GM12892 (cell line): Measurements from ENCODE around the gene DENND1C.
A peak's percentile ranks its signal among the peaks of the same experiment; 100 is the strongest.

Source experiments
- POLR2A ChIP-seq: IDR thresholded peaks from 2 replicates; pipeline ENCODE4 v1.6.1; 2011; ENCODE audit warnings: low read depth, low read length, control low read depth
- POLR2AphosphoS5 ChIP-seq: IDR thresholded peaks from 2 replicates; pipeline ENCODE4 v1.6.1; 2011; ENCODE audit warnings: low read depth, low read length, control low read depth
- TAF1 ChIP-seq: IDR thresholded peaks from 2 replicates; pipeline ENCODE4 v1.6.1; 2011; ENCODE audit warnings: low read depth, mild to moderate bottlenecking, control low read depth, low read length, borderline replicate concordance

- TF ChIP-seq POLR2A (peak; percentile 68), POLR2AphosphoS5 (peak; percentile 68; the same call in 1 of the 2 replicates), TAF1 (peak; percentile 69; the same call in 1 of the 2 replicates)
These were observed 7.9 kb upstream of the DENND1C start for GRCh38 chr19:6489278-6490061.
